ENCODE measurements around the gene SMIM21.

The SMIM21 gene

GRCh38 chr18:75450906-75451305 is 23.4 kb upstream of the SMIM21 start:
- H3K4me3 Mint-ChIP-seq = no peak overlapping the region
- peaks cover 2% of the 10 kb centered on the region for H3K36me3 Mint-ChIP-seq
- CTCF ChIA-PET = no interaction called here
- H3K9me3 Mint-ChIP-seq = peaks cover 1% of the 10 kb centered on the region
- H3K4me1 Mint-ChIP-seq = peaks cover 2% of the 10 kb centered on the region
- no peak overlapping the region for H3K27ac Mint-ChIP-seq
- H3K27me3 Mint-ChIP-seq = peaks cover 42% of the 10 kb centered on the region
- DNase-seq = no peak

GRCh38 chr18:75441896-75442295 is 14.4 kb upstream of the SMIM21 start:
- Mint-ChIP-seq H3K9me3 (no peaks in the 10 kb centered on the region), H3K27ac (no peak overlapping the region), H3K27me3 (peaks cover 8% of the 10 kb centered on the region), H3K4me3 (no peak overlapping the region), H3K4me1 (peaks cover 9% of the 10 kb centered on the region), H3K36me3 (no peaks in the 10 kb centered on the region)
- no peak for DNase-seq
- CTCF ChIA-PET = no interaction called here

- Mint-ChIP-seq H3K27me3 (peaks cover 8% of the 10 kb centered on the region), H3K36me3 (no peaks in the 10 kb centered on the region), H3K4me1 (peaks cover 7% of the 10 kb centered on the region), H3K9me3 (no peaks in the 10 kb centered on the region), H3K27ac (no peak overlapping the region), H3K4me3 (no peak overlapping the region)
- CTCF ChIA-PET = no interaction called here
- DNase-seq = no peak
Observed at GRCh38 chr18:75439348-75439747, 11.8 kb upstream of the SMIM21 start.

- Mint-ChIP-seq H3K36me3 (no peaks in the 10 kb centered on the region), H3K4me3 (no peak overlapping the region), H3K27me3 (peaks cover 7% of the 10 kb centered on the region), H3K4me1 (peaks cover 4% of the 10 kb centered on the region), H3K27ac (no peak overlapping the region), H3K9me3 (no peaks in the 10 kb centered on the region)
- no peak for DNase-seq
- CTCF ChIA-PET = no interaction called here
Observed at GRCh38 chr18:75438891-75439290, 11.4 kb upstream of the SMIM21 start.

- DNase-seq = no peak
- Mint-ChIP-seq H3K27ac (no peak overlapping the region), H3K27me3 (peaks cover 6% of the 10 kb centered on the region), H3K36me3 (no peaks in the 10 kb centered on the region), H3K4me3 (no peak overlapping the region), H3K9me3 (no peaks in the 10 kb centered on the region), H3K4me1 (no peaks in the 10 kb centered on the region)
- CTCF ChIA-PET = no interaction called here
Observed at GRCh38 chr18:75437979-75438378, 10.5 kb upstream of the SMIM21 start.

- H3K9me3 Mint-ChIP-seq = no peaks in the 10 kb centered on the region
- no peak overlapping the region for H3K4me3 Mint-ChIP-seq
- no peaks in the 10 kb centered on the region for H3K36me3 Mint-ChIP-seq
- H3K27me3 Mint-ChIP-seq = peaks cover 3% of the 10 kb centered on the region
- no peaks in the 10 kb centered on the region for H3K4me1 Mint-ChIP-seq
- no peak overlapping the region for H3K27ac Mint-ChIP-seq
- DNase-seq = no peak
- CTCF ChIA-PET = no interaction called here
Observed at GRCh38 chr18:75433098-75433497, 5.6 kb upstream of the SMIM21 start.

GRCh38 chr18:75429975-75430374 is 2.5 kb upstream of the SMIM21 start:
- Mint-ChIP-seq H3K27me3 (peaks cover 3% of the 10 kb centered on the region), H3K27ac (no peak overlapping the region), H3K4me1 (no peaks in the 10 kb centered on the region), H3K4me3 (no peak overlapping the region), H3K9me3 (no peaks in the 10 kb centered on the region), H3K36me3 (no peaks in the 10 kb centered on the region)
- CTCF ChIA-PET = no interaction called here
- DNase-seq = no peak

- DNase-seq = no peak
- H3K27me3 Mint-ChIP-seq = peaks cover 3% of the 10 kb centered on the region
- H3K27ac Mint-ChIP-seq = no peak overlapping the region
- H3K4me3 Mint-ChIP-seq = no peak overlapping the region
- CTCF ChIA-PET = no interaction called here
- H3K36me3 Mint-ChIP-seq = no peaks in the 10 kb centered on the region
- no peaks in the 10 kb centered on the region for H3K9me3 Mint-ChIP-seq
- no peaks in the 10 kb centered on the region for H3K4me1 Mint-ChIP-seq
Observed at GRCh38 chr18:75428490-75428889, 987 bp upstream of the SMIM21 start.

GRCh38 chr18:75422341-75422910 is 5.1 kb downstream of the SMIM21 start:
- no peak overlapping the region for H3K27ac Mint-ChIP-seq
- no peaks in the 10 kb centered on the region for H3K36me3 Mint-ChIP-seq
- no peaks in the 10 kb centered on the region for H3K9me3 Mint-ChIP-seq
- no peaks in the 10 kb centered on the region for H3K4me1 Mint-ChIP-seq
- CTCF ChIA-PET = no interaction called here
- H3K4me3 Mint-ChIP-seq = no peak overlapping the region
- DNase-seq = no peak
- no peaks in the 10 kb centered on the region for H3K27me3 Mint-ChIP-seq

GRCh38 chr18:75421656-75422055 is 5.8 kb downstream of the SMIM21 start:
- Mint-ChIP-seq H3K27ac (no peak overlapping the region), H3K4me3 (no peak overlapping the region), H3K27me3 (no peaks in the 10 kb centered on the region), H3K4me1 (no peaks in the 10 kb centered on the region), H3K36me3 (no peaks in the 10 kb centered on the region), H3K9me3 (no peaks in the 10 kb centered on the region)
- DNase-seq = no peak
- CTCF ChIA-PET = no interaction called here

GRCh38 chr18:75418293-75419005 is 9.1 kb downstream of the SMIM21 start:
- H3K4me1 Mint-ChIP-seq = no peaks in the 10 kb centered on the region
- H3K27me3 Mint-ChIP-seq = peaks cover 12% of the 10 kb centered on the region
- no peaks in the 10 kb centered on the region for H3K36me3 Mint-ChIP-seq
- no peak overlapping the region for H3K4me3 Mint-ChIP-seq
- no peak overlapping the region for H3K27ac Mint-ChIP-seq
- CTCF ChIA-PET = no interaction called here
- DNase-seq = no peak
- H3K9me3 Mint-ChIP-seq = no peaks in the 10 kb centered on the region

- H3K4me1 Mint-ChIP-seq = no peaks in the 10 kb centered on the region
- peaks cover 12% of the 10 kb centered on the region for H3K27me3 Mint-ChIP-seq
- DNase-seq = no peak
- no peak overlapping the region for H3K27ac Mint-ChIP-seq
- H3K36me3 Mint-ChIP-seq = no peaks in the 10 kb centered on the region
- H3K4me3 Mint-ChIP-seq = no peak overlapping the region
- CTCF ChIA-PET = no interaction called here
- no peaks in the 10 kb centered on the region for H3K9me3 Mint-ChIP-seq
Observed at GRCh38 chr18:75410611-75411010, 16.9 kb downstream of the SMIM21 start.

GRCh38 chr18:75409806-75410205 is 17.7 kb downstream of the SMIM21 start:
- Mint-ChIP-seq H3K36me3 (no peaks in the 10 kb centered on the region), H3K27me3 (peaks cover 6% of the 10 kb centered on the region), H3K4me1 (no peaks in the 10 kb centered on the region), H3K27ac (no peak overlapping the region), H3K9me3 (no peaks in the 10 kb centered on the region), H3K4me3 (no peak overlapping the region)
- DNase-seq = no peak
- CTCF ChIA-PET = interaction anchor here (0.6 kb wide), 1 partner anchor 197 kb away, joined by 3 read pairs; no protein-coding TSS in a partner anchor

GRCh38 chr18:75408554-75409506 is 18.7 kb downstream of the SMIM21 start:
- Mint-ChIP-seq H3K9me3 (no peaks in the 10 kb centered on the region), H3K27me3 (no peaks in the 10 kb centered on the region), H3K4me3 (no peak overlapping the region), H3K36me3 (no peaks in the 10 kb centered on the region), H3K27ac (no peak overlapping the region), H3K4me1 (no peaks in the 10 kb centered on the region)
- CTCF ChIA-PET = no interaction called here
- no peak for DNase-seq
